ENCODE data around the gene PDCD1.
"Not testable (repeated sequence)": the region's sequence is repeated elsewhere in the genome, so short reads cannot be mapped to it uniquely, and the experiment has no call there.

The PDCD1 gene

DNA sequence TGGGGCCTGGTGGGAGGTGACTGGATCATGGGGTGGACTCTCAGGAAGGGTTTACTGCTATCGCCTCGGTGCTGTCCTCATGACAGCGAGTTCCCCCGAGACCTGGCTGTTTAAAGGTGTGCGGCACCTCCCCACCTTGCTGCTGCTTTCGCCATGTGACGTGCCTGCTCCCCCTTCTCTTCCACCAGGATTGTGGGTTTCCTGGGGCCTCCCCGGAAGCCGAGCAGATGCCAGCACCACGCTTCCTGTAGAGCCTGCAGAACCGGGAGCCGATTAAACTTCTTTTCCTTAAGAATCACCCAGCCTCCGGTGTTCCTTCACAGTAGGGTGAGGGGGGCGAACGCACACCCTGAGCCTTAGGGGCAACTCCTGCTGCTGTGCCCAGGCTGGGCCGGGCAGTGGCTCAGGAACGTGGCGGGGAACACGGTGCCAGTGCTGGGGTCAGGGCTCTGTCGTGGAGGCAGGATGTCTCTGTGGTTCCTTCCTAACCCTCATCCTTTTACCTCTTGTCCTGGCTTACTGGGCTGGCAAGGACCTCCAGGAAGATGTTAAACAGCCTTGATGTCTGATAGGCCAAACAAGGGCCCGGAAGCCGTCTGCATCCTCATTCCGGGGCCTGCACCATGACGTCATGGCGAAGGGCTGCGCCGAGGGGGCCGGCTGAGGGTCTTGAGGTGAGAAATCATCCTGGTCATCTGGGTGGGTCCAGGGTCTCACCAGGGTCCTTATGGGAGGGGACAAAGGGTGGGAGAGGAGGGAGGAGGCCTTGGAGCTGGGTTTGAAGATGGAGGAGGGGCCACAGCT is 37.0 kb downstream of the PDCD1 start:
- Histone ChIP-seq H4K20me1 (ENCODE audit: insufficient read depth, low read length) (peaks cover 2% of the 10 kb centered on the region; the same call in 1 of the 2 replicates), H3K4me3 (ENCODE audit: low read depth in 1 of 2, low read length in 2 of 2) (no peak overlapping the region), H3K27ac (ENCODE audit: low read length) (no peak overlapping the region), H3K79me2 (ENCODE audit: insufficient read depth, low read length) (no peaks in the 10 kb centered on the region), H3K36me3 (ENCODE audit: insufficient read depth, low read length) (no peaks in the 10 kb centered on the region), H3K4me2 (ENCODE audit: insufficient read depth, low read length) (no peak overlapping the region), H3K9me3 (ENCODE audit: insufficient read depth, low read length, severe bottlenecking) (peaks cover under 1% of the 10 kb centered on the region), H3K9ac (ENCODE audit: low read depth, low read length) (no peak overlapping the region), H2AFZ (ENCODE audit: low read depth, low read length) (no peak overlapping the region), H3K4me1 (ENCODE audit: insufficient read depth, low read length) (no peaks in the 10 kb centered on the region), H3K27me3 (ENCODE audit: insufficient read depth, low read length, poor library complexity) (no peaks in the 10 kb centered on the region)
- DNase-seq: no peak
- TF ChIP-seq, protein P1, sequence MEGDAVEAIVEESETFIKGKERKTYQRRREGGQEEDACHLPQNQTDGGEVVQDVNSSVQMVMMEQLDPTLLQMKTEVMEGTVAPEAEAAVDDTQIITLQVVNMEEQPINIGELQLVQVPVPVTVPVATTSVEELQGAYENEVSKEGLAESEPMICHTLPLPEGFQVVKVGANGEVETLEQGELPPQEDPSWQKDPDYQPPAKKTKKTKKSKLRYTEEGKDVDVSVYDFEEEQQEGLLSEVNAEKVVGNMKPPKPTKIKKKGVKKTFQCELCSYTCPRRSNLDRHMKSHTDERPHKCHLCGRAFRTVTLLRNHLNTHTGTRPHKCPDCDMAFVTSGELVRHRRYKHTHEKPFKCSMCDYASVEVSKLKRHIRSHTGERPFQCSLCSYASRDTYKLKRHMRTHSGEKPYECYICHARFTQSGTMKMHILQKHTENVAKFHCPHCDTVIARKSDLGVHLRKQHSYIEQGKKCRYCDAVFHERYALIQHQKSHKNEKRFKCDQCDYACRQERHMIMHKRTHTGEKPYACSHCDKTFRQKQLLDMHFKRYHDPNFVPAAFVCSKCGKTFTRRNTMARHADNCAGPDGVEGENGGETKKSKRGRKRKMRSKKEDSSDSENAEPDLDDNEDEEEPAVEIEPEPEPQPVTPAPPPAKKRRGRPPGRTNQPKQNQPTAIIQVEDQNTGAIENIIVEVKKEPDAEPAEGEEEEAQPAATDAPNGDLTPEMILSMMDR (IDR thresholded peaks at IDR 0.05; ENCODE audit: borderline replicate concordance, extremely low read depth, low read length, poor library complexity, severe bottlenecking): no peak
- no peak for TF ChIP-seq EZH2 (IDR thresholded peaks at IDR 0.05; ENCODE audit: borderline replicate concordance, low read depth, low read length, severe bottlenecking)
- ATAC-seq (ENCODE audit: insufficient read depth, low read depth): no peak

- no peak overlapping the region for H2AFZ ChIP-seq (ENCODE audit: low read depth, low read length)
- H3K36me3 ChIP-seq (ENCODE audit: insufficient read depth, low read length): no peaks in the 10 kb centered on the region
- no peaks in the 10 kb centered on the region for H3K27me3 ChIP-seq (ENCODE audit: insufficient read depth, low read length, poor library complexity)
- ATAC-seq (ENCODE audit: insufficient read depth, low read depth) (no peak), DNase-seq (no peak)
- H3K4me1 ChIP-seq (ENCODE audit: insufficient read depth, low read length): no peaks in the 10 kb centered on the region
- no peaks in the 10 kb centered on the region for H3K79me2 ChIP-seq (ENCODE audit: insufficient read depth, low read length)
- H3K27ac ChIP-seq (ENCODE audit: low read length): no peak overlapping the region
- H3K9ac ChIP-seq (ENCODE audit: low read depth, low read length): no peak overlapping the region
- no peaks in the 10 kb centered on the region for H3K9me3 ChIP-seq (ENCODE audit: insufficient read depth, low read length, severe bottlenecking)
- H4K20me1 ChIP-seq (ENCODE audit: insufficient read depth, low read length): peaks cover 2% of the 10 kb centered on the region; the same call in 1 of the 2 replicates
- TF ChIP-seq EZH2 (IDR thresholded peaks at IDR 0.05; ENCODE audit: borderline replicate concordance, low read depth, low read length, severe bottlenecking): no peak
- TF ChIP-seq, protein P1 (IDR thresholded peaks at IDR 0.05; ENCODE audit: borderline replicate concordance, extremely low read depth, low read length, poor library complexity, severe bottlenecking): no peak
- H3K4me3 ChIP-seq (ENCODE audit: low read depth in 1 of 2, low read length in 2 of 2): no peak overlapping the region
- H3K4me2 ChIP-seq (ENCODE audit: insufficient read depth, low read length): no peak overlapping the region
Measured at GRCh38 chr2:241820625-241821384, 37.9 kb downstream of the PDCD1 start.

- not testable (repeated sequence) for H3K27ac ChIP-seq (ENCODE audit: low read length); H4K20me1 ChIP-seq (ENCODE audit: insufficient read depth, low read length); H3K27me3 ChIP-seq (ENCODE audit: insufficient read depth, low read length, poor library complexity); H3K9me3 ChIP-seq (ENCODE audit: insufficient read depth, low read length, severe bottlenecking); DNase-seq; H3K79me2 ChIP-seq (ENCODE audit: insufficient read depth, low read length); H3K4me2 ChIP-seq (ENCODE audit: insufficient read depth, low read length); H3K4me3 ChIP-seq (ENCODE audit: low read depth in 1 of 2, low read length in 2 of 2); ATAC-seq (ENCODE audit: insufficient read depth, low read depth); H3K9ac ChIP-seq (ENCODE audit: low read depth, low read length); H3K4me1 ChIP-seq (ENCODE audit: insufficient read depth, low read length); H2AFZ ChIP-seq (ENCODE audit: low read depth, low read length); H3K36me3 ChIP-seq (ENCODE audit: insufficient read depth, low read length)
Measured at GRCh38 chr2:241819947-241820624, 38.6 kb downstream of the PDCD1 start.

GRCh38 chr2:241818943-241819270 is 39.8 kb downstream of the PDCD1 start:
- Histone ChIP-seq H2AFZ (ENCODE audit: low read depth, low read length) (no peak overlapping the region), H3K79me2 (ENCODE audit: insufficient read depth, low read length) (no peaks in the 10 kb centered on the region), H3K27ac (ENCODE audit: low read length) (no peak overlapping the region), H3K9me3 (ENCODE audit: insufficient read depth, low read length, severe bottlenecking) (no peaks in the 10 kb centered on the region), H3K4me1 (ENCODE audit: insufficient read depth, low read length) (peaks cover 2% of the 10 kb centered on the region; the same call in 1 of the 2 replicates), H3K36me3 (ENCODE audit: insufficient read depth, low read length) (no peaks in the 10 kb centered on the region), H3K4me3 (ENCODE audit: low read depth in 1 of 2, low read length in 2 of 2) (no peak overlapping the region), H3K4me2 (ENCODE audit: insufficient read depth, low read length) (no peak overlapping the region), H4K20me1 (ENCODE audit: insufficient read depth, low read length) (peaks cover 4% of the 10 kb centered on the region; the same call in 1 of the 2 replicates), H3K9ac (ENCODE audit: low read depth, low read length) (no peak overlapping the region), H3K27me3 (ENCODE audit: insufficient read depth, low read length, poor library complexity) (no peaks in the 10 kb centered on the region)
- TF ChIP-seq EZH2 (IDR thresholded peaks at IDR 0.05; ENCODE audit: borderline replicate concordance, low read depth, low read length, severe bottlenecking): no peak
- TF ChIP-seq, protein P1 (IDR thresholded peaks at IDR 0.05; ENCODE audit: borderline replicate concordance, extremely low read depth, low read length, poor library complexity, severe bottlenecking): no peak
- no peak for ATAC-seq (ENCODE audit: insufficient read depth, low read depth)
- DNase-seq: no peak
